ENCODE results near the gene RAB23.
A peak's percentile ranks its signal among the peaks of the same experiment; 100 is the strongest.
"Not testable (repeated sequence)": the region's sequence is repeated elsewhere in the genome, so short reads cannot be mapped to it uniquely, and the experiment has no call there.

RAB23 gene

DNA sequence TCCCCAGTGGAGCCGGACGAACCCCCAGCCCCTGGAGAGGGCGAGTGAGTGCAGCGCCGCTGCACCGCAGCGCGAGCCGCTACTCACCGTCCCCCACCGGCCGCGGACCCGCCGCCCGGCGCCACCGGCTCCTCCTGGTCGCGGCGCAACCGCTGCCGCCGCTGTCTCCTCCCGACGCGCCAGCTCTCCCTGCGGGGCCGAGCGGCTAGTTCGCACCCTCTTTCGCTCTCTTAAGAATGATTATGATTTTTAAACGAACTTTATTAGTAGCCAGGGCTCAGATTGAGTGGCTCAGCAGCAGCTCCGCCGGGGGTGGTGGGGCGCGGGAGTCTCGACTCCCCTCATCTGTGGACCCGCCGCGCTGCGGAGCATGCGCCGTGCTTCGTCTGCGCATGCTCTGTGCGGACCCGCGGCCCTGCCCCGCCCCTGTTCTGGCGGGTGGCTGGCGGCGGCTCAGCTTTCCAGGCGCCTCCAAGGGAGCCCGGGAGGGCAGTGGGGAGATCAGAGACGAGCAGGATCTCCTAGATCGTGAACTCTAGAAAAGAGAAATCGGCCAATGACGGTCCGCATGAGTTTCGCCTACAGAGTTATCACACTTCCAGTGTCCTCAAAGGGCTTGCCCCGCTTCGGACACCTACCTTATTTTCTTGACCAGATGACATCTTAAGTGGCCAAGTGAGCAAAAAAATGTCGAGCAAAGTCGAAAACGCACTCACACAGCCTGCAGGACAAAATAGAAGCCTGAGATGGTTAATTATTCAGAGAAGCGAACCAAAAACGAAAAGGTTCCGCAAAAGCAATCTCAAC lies at the start of gene RAB23:
Gene RAB23 (minus strand): TSS at position 372 of the 807 bp plus-strand sequence. CDS start 11,927 bp downstream, outside the sequence.
- peak; percentile 81 for DNase-seq (ENCODE audit: low read depth)

DNA sequence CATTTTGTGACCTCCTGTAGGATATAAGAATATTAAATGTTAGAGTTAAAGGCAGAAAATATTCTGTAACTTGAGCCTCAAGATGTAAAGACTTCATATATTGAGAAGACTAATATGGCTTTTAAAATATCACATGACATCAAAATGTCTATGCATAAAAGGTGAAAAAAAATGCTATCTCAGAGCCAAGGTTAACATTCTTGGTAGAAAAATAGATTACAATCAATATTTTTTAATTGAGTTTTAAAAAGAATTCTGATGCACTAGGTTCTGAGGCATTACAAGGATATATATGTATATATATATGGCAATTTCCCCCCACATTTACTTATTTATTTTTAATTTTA lies 46.2 kb upstream of the RAB23 start:
- no peak for DNase-seq (ENCODE audit: low read depth)

DNA sequence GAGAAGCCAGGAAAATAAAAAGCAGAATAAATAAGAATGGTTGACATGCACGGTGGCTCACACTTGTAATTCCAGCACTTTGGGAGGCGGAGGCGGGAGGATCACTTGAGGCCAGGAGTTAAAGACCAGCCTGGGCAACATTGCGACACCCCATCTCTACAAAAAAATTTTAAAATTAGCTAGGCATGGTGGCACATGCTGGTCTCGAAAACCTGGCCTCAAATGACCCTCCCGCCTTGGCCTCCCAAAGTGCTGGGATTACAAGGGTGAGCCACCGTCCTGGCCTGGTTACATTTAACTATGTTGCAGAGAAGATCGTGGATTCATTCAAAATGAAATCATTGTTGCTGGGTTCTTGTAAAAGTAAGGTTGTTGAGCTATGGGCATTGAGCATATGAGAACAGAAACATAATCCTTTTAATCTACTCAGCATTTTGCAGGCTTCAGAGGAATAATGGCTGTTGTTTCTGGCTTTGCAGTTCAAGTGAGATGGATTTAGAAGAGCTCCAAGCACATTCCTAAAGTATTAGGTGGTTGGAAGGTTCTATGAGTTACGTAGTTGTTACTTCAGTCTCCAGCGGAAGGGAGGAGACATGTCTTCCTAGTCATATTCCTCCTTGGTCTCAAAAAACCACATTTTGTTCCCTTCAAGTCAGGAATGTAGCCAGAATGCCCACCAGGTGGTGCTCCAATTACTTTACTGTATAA lies 45.6 kb upstream of the RAB23 start:
- peak; percentile 100 for DNase-seq (ENCODE audit: low read depth)

DNA sequence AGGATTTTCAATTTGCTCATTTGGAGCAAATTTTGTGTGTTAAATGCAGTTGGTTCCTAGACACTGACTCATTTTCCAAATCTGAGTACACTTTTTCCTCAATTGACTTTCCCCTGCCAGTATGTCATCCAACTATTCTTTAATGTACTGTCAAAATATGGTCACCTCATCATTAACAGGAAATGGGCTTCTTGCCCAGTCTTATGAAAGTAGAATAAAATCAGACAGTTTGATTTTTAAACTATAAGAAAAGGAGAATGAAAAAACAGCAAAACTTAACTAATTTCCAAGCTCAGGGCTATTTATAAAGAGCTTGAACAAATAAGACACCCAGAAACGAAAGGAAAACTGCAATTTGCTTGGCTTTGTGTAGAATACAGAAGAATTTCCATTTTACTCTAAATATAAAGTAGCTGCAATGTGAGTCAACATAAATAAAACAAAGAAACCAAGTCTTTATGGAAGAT lies 43.7 kb upstream of the RAB23 start:
- DNase-seq (ENCODE audit: low read depth), result peak; percentile 71

DNA sequence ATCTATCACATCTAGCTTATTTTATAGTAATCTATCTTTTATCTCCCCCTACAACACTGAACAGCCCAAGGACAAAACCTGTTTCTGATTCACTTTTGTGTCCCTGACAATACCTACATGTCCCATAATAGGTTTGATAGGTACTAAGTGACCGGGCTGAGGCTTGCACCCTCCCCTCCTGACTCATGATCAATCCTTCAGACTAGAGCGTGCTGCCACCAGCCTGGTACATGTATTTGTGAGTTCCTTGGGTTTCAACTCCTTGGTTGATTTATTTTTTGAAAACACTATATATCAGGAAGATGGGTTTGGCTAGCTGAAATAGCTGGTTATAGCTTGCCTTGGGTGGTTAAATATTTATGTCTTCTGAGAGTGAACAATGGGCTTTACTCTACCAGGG lies 41.6 kb upstream of the RAB23 start:
- no peak for DNase-seq (ENCODE audit: low read depth)

DNA sequence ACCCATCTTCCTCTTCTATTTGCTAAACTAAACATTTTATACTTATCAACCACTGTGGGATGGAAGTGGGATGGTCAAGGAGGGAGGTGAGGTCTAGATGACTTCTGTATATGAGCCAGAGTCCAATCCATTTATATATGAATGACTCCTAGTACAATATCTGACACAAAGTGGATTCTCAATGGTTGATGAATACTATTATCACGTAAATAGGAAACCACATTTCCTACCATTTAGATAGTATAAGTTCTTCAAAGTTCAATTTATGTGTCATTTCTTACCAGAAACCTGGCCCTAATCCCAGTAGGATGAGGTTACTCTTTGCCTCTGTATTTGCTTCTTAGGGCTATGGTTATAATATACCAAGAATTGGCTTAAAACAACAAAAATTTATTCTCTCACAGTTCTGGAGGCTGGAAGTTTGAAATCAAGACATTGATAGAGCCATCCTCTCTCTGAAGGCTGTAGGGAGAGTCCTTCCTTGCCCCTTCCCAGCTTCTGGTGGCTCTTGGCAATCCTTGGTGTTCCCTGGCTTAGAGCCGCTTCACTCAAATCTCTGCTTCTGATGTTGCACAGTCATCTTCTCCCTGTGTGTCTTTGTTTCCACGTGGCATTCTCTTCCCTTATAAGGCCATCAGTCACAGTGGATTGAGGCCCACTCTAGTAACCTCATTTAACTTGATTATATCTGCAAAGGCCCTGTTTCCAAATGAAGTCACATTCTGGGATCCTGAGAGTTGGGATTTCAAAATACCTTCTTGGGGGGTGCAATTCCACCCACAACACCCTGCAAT lies 41.0 kb upstream of the RAB23 start:
- peak; percentile 97 for DNase-seq (ENCODE audit: low read depth)

DNA sequence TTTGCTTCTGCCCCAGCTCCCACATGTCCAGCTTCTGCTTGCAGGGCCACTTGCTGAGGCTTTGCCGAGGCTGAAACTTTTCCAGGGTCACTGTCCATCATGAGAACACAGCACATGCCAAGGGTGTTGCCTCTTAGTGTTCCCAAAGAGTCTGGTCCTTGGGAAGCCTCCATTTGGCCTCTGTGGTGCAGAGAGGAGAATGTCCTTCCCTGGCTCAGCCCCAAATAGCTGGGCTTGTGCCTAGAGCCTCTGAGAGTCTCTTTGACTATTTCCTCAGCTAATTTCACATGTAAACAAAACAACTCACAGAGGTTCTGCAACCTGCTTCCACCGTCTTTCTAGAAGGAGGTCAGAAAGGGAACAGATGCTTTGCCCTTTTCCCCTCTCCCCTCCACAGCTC lies 40.4 kb upstream of the RAB23 start:
- peak; percentile 81 for DNase-seq (ENCODE audit: low read depth)

DNA sequence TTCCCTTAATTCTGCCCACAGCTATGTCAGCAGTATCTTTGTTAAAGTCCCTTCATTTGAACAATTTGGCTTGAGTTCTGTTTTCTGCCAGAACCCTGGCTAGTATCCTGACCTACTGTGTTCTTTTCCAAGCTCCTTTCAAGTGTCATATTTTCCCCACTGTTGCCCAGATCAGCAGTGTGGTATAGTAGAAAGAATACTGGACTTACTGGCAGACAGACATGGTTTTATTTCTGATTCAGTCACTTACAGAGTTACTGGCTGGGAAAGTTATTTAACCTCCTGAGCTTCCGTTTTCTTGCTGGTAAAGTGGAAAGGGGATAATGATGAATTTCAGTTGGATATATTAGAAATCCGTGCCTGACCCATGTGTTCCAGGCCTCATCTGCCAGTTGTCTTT lies 39.8 kb upstream of the RAB23 start:
- DNase-seq (ENCODE audit: low read depth), result peak; percentile 39

DNA sequence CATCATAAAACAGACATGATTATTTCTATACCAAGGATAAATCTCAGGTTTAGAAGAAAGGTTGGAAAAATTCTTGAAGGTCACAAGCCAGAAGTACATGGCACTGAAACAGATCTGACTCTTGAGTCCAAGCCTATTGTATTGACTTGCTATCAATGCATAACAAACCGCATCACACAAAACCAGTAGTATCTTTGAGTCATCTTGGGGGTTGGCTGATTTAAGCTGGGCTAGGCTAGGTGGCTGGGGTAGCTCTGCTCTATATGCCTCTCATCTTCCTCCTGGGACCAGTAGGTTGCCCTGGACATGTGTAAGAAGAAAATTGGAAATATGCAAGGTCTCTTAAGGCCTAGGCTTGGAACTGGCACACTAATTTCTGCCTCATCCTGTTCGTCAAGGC lies 37.0 kb upstream of the RAB23 start:
- DNase-seq (ENCODE audit: low read depth), result no peak

DNA sequence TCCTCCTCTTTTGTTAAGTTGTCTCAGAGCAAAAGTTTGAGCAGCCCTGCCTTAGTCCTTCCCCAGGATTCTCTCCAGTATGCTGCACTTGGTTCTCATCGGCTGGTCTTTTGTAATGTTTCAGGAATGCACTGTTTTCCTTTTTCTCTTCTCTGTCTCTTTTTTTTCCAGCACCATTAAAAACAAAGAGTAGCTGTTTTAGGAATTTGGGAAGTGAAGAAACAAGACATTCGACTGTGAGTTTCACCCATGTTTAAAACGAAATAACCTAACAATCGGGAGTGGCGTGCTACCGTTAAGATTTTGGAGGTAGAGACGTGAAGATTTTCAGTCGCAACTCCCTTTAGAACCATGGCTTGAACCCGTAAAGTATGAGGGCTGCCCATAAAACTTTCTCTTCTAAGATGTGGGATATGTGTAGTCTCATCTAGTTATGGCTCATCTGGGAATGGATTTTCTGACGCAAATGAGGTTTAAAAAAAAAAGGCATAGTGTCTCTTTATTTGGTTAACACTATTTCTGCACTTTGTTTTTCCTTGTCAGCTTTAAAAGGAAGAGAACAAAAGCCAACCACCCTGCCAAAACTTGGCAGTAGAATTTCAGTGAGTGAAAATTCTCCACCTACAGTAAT lies 35.9 kb upstream of the RAB23 start:
- DNase-seq (ENCODE audit: low read depth), result peak; percentile 83

DNA sequence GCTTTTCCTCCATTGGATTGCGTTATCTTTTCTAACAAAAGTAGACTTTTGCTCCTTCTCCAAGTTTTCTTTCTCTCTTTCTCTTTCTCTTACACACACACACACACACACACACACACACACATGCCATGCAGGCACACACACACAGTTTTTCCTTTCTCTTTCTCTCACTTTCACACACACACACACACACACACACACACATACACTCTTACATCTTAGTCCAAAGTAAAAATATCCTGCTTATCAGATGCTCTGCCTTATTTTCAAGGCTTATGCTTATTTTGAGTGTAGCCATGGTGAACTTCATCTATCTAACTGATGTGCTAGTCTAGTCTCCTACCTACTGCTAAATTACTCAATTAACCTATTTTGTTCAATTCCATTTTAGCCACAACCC lies 34.4 kb upstream of the RAB23 start:
- peak; percentile 24 for DNase-seq (ENCODE audit: low read depth)

DNA sequence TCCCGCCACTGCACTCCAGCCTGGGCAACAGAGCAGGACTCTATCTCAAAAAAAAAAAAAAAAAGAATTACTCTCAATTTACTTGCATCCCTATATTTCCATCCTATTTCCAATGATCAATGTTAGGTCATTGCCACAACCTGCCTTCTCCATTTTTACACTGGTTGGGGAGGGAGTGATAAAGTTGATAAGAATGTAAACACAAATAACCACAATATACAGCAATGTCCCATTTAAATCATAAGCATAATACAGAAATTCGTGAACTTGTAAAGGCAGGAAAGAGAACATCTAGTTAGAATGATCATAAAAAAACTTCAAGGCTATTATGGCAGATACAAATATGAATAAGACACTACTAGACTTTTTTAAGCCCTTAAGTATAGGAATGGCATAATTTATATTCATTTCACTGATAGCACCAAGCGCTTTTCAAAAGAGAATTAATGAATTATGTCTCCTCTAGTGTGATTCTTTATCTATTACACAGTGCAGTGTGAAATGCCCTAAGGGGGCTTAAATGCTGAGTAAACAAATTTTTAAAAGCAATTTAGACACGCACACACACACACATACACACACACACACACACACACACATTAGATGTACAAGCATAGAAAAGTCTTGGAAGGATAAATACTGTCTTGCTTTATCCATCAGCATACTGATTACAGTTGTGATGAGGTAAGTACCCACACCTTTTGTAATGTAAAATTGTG lies 33.5 kb upstream of the RAB23 start:
- peak; percentile 22 for DNase-seq (ENCODE audit: low read depth)

DNA sequence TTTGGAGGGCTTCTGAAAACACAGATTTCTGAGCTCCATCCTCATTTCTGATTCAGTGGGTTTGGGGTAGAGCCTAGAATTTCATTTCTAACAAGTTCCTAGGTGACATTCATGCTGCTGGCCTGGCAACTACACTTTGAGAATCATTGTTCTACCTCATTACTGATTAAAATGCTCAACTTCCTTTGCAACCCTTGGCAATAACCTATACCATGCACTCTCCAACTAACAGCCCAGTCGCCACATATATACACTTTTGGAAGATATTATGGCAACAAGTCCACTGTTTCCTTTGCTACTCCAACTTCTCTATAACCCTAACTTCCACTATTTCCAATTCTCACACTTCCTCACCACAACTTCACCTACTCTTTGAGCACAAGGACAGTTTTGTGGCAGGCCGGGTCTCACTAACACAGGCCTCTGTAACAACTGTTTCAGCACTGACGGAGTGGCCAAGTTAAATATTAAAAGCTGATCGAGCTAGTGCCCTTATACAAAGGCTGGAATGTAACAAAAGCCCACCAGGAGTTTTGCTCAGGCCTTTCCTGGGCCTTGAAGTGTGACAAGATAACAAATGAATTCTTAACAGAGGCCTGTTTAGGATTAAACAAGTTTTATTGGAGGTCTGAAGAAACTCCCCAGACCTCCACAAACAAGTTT lies 32.1 kb upstream of the RAB23 start:
- no peak for DNase-seq (ENCODE audit: low read depth)

DNA sequence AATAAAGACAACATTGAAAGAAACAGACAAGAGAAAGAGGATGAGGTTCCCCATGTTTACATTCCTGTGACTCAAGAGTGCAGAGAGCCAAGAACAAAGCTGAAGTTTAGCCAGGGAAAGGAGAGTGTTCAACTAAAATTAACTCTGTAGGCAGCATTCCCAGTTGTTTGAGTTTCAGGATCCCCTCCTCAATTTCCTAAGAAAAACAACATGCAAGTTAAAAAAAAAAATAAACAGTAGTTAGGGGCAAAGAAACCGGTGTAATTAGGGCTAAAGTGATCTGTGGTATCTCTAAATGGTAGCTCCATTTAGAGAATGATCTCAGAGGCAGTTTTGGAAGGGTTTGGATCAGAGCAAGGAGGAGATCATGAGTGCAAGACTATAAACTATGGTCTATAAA lies 30.9 kb upstream of the RAB23 start:
- DNase-seq (ENCODE audit: low read depth), result peak; percentile 74

DNA sequence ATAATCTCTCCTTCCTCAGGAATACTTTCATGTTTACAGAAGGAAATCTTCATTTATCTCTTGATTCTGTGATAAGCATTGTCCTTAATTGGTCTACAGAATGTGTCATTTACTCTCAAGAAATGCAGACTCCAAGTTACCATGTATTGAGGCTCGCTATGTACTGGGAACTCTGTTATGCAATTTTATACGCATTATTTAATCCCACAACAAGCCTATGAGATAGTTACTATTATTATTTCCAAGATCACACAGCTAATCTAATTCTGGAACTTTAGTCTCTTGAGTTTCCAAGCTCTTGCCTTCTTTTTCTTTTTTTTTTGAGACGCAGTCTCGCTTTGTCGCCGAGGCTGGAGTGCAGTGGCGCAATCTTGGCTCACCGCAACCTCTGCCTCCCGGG lies 30.0 kb upstream of the RAB23 start:
- no peak for DNase-seq (ENCODE audit: low read depth)

DNA sequence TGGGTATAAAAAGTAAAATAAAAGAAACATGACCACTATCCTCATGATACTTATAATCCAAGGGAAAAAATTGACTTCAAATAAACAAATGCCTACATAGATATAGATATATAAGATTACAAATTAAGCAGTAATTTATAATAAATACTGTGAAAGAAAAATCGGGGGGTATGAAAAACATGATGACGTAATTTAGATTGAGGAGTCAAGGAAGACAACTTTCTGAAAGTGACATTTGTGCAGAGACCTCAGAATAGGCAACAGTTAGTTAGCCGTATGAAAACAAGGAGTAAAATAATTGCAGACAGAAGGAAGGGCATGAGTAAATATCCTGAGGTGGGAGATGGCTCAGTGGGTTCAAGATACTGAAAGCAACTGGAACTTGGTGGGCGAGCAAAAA lies 28.2 kb upstream of the RAB23 start:
- no peak for DNase-seq (ENCODE audit: low read depth)

DNA sequence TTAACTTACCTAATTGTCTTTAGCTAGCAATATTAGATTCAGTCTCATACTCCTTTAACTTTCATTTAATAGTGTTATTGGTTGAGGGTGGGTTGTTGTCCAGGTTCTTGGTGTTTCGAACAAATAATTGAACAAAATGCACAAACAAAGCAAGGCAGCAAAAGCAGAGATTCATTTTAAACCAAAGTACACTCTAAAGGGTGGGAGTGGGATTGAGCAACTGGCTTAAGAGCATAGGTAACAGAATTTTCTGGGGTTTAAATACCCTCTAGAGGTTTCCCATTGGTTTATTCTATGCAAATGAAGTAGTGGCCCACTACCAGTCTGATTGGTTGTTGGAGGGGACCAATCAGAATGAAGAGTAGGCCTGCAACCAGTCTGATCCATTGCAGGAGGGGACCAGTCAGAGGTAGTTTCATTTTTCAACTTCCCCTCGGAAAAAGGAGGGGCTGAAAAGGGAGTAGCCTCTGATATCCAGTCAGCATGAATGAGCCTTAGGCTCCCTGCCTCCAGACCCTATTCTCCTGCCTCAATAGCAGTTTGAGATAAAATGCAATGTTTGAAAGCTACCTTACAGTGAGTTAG lies 26.3 kb upstream of the RAB23 start:
- DNase-seq (ENCODE audit: low read depth), result no peak

DNA sequence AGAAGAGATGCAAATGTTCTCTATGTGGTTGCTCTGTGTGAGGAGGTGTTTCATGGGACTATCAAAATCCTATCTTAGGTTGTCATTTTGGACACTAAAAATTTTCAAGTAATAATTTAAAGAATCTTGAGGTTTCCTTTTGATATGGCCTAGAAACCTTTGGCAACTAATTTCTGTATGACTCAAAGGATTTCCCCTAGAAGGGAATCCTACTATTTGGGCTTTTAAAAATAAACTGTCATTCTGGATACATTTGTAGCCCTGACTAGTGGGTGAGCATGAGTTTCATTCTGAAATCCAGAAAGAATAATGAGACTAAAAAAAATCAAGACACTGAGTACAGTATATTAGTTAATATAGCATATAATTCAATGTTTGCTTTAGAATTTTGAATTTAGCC lies 25.5 kb upstream of the RAB23 start:
- peak; percentile 70 for DNase-seq (ENCODE audit: low read depth)

DNA sequence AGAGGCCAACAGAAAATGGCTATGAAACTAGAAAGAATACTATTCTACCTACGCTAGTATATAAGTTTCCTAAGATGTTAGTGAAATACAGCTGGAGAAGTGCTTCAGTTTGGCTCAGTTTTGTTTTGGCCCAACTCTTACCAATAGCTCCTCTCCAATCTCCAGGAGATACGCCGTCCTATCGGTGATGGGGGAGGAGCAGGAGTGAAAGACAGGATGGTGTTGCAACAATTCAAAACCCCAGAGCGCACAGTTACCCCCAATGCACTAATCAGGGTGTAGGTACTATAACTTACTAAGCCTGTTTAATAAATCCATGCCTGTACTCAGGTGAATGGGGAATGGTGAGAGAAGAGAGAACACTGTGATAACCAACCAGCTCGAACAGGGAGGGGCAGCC lies 24.2 kb upstream of the RAB23 start:
- DNase-seq (ENCODE audit: low read depth), result no peak

DNA sequence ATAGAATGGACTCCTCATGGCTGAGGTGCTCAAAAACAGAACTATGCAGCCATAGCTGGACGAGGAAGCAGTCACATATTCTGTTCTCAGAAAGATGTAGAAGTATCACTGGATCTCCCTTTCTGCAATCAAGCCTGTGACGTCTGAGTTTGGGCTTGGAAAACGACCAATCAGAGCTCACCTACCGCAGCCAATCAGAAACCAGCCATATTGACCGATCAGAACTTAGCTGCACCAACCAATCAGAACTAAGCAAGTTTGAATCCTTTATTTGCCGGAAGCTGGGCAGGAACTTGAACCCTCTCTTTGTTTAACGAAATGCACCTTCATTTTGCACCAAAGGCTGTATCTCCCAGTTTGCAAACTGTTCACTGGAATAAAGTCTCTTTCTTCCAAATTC lies 21.8 kb upstream of the RAB23 start:
- DNase-seq (ENCODE audit: low read depth), result no peak

DNA sequence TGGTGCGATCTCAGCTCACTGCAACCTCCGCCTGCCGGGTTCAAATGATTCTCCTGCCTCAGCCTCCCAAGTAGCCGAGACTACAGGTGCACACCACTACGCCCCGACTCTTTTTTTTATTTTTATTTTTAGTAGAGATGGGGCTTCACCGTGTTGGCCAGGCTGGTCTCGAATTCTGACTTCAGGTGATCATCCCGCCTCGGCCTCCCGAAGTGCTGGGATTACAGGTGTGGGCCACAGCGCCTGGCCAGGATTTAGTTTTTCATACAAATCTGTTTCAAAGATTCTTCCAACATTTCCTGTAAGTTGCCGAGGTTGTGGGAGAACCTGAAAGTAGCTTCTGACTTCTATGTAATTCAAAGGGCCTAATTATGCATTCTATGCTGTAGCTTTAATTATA lies 21.4 kb upstream of the RAB23 start:
- not testable (repeated sequence) for DNase-seq (ENCODE audit: low read depth)

All from iris pigment epithelial cell (primary cell).